Measurements from ENCODE around the gene ACSS3. TPM values are rescaled to one million over a fixed set of nuclear protein-coding genes. Genes with fewer than 3 reads are reported as not detected.

Gene ACSS3
- polyA plus RNA-seq, 3 donors from 2014 or later = not detected

- Mint-ChIP-seq H3K27me3 (ENCODE audit: low read depth in 3 of 3) (no peaks in the 10 kb centered on the region), H3K4me3 (no peak overlapping the region), H3K4me1 (no peaks in the 10 kb centered on the region), H3K27ac (no peak overlapping the region), H3K9me3 (peaks cover 0 to 9% (median 2%) of the 10 kb centered on the region in 6 donors), H3K36me3 (no peaks in the 10 kb centered on the region)
- no peak for DNase-seq
Observed at GRCh38 chr12:81284137-81284536, 206.3 kb downstream of the ACSS3 start.

GRCh38 chr12:81288651-81289050 is 210.8 kb downstream of the ACSS3 start:
- H3K27me3 Mint-ChIP-seq (ENCODE audit: low read depth in 3 of 3) = no peaks in the 10 kb centered on the region
- H3K27ac Mint-ChIP-seq = no peak overlapping the region
- H3K4me3 Mint-ChIP-seq = no peak overlapping the region
- H3K9me3 Mint-ChIP-seq = peaks cover 2 to 10% (median 3%) of the 10 kb centered on the region in 6 donors
- no peaks in the 10 kb centered on the region for H3K4me1 Mint-ChIP-seq
- DNase-seq = no peak
- no peaks in the 10 kb centered on the region for H3K36me3 Mint-ChIP-seq

- H3K27ac Mint-ChIP-seq = no peak overlapping the region
- H3K4me1 Mint-ChIP-seq = no peaks in the 10 kb centered on the region
- DNase-seq = no peak
- H3K27me3 Mint-ChIP-seq (ENCODE audit: low read depth in 3 of 3) = no peaks in the 10 kb centered on the region
- H3K9me3 Mint-ChIP-seq = peaks cover 6 to 24% (median 11%) of the 10 kb centered on the region in 6 donors
- no peak overlapping the region for H3K4me3 Mint-ChIP-seq
- no peaks in the 10 kb centered on the region for H3K36me3 Mint-ChIP-seq
Observed at GRCh38 chr12:81294325-81295190, 216.7 kb downstream of the ACSS3 start.

- no peaks in the 10 kb centered on the region for H3K36me3 Mint-ChIP-seq
- H3K4me1 Mint-ChIP-seq = no peaks in the 10 kb centered on the region
- DNase-seq = no peak
- H3K27me3 Mint-ChIP-seq (ENCODE audit: low read depth in 3 of 3) = no peaks in the 10 kb centered on the region
- no peak overlapping the region for H3K27ac Mint-ChIP-seq
- H3K4me3 Mint-ChIP-seq = no peak overlapping the region
- peaks cover 6 to 24% (median 11%) of the 10 kb centered on the region in 6 donors for H3K9me3 Mint-ChIP-seq
Observed at GRCh38 chr12:81295251-81295650, 217.4 kb downstream of the ACSS3 start.

- Mint-ChIP-seq H3K27ac (no peak overlapping the region), H3K4me3 (no peak overlapping the region), H3K27me3 (ENCODE audit: low read depth in 3 of 3) (no peaks in the 10 kb centered on the region), H3K36me3 (no peaks in the 10 kb centered on the region), H3K9me3 (peaks cover 5 to 30% (median 12%) of the 10 kb centered on the region in 6 donors), H3K4me1 (no peaks in the 10 kb centered on the region)
- DNase-seq = no peak
Observed at GRCh38 chr12:81296556-81297305, 218.9 kb downstream of the ACSS3 start.

GRCh38 chr12:81297601-81298000 is 219.7 kb downstream of the ACSS3 start:
- no peak overlapping the region for H3K4me3 Mint-ChIP-seq
- no peaks in the 10 kb centered on the region for H3K4me1 Mint-ChIP-seq
- DNase-seq = no peak
- no peaks in the 10 kb centered on the region for H3K36me3 Mint-ChIP-seq
- no peak overlapping the region for H3K27ac Mint-ChIP-seq
- H3K27me3 Mint-ChIP-seq (ENCODE audit: low read depth in 3 of 3) = no peaks in the 10 kb centered on the region
- H3K9me3 Mint-ChIP-seq = peaks cover 5 to 30% (median 12%) of the 10 kb centered on the region in 6 donors

- no peak overlapping the region for H3K4me3 Mint-ChIP-seq
- H3K36me3 Mint-ChIP-seq = no peaks in the 10 kb centered on the region
- peaks cover 0 to 21% (median 10%) of the 10 kb centered on the region in 6 donors for H3K9me3 Mint-ChIP-seq
- no peaks in the 10 kb centered on the region for H3K4me1 Mint-ChIP-seq
- no peak overlapping the region for H3K27ac Mint-ChIP-seq
- DNase-seq = no peak
- no peaks in the 10 kb centered on the region for H3K27me3 Mint-ChIP-seq (ENCODE audit: low read depth in 3 of 3)
Observed at GRCh38 chr12:81300454-81300853, 222.6 kb downstream of the ACSS3 start.

- DNase-seq = no peak
- Mint-ChIP-seq H3K36me3 (no peaks in the 10 kb centered on the region), H3K4me1 (no peaks in the 10 kb centered on the region), H3K9me3 (peaks cover 4 to 20% (median 11%) of the 10 kb centered on the region in 6 donors), H3K27ac (no peak overlapping the region), H3K4me3 (no peak overlapping the region), H3K27me3 (ENCODE audit: low read depth in 3 of 3) (no peaks in the 10 kb centered on the region)
Observed at GRCh38 chr12:81303935-81304334, 226.1 kb downstream of the ACSS3 start.

Other genes with a start within 250 kb of the ACSS3 start
- gene LIN7A, start 140.1 kb upstream of the ACSS3 start, polyA plus RNA-seq = under 1 TPM in 1 of 3 donors, not detected in 2; 0.35 TPM